GM19395 (cell line): ENCODE results near the gene KDM4B.

ENCODE experiments used
- ATAC-seq: cut with Tn5 transposase; IDR thresholded peaks from one replicate; pipeline ENCODE4 v1.9.1; 2021; ENCODE audit warnings: mild to moderate bottlenecking, moderate library complexity; ENCODE audit not compliant: unreplicated experiment

The KDM4B gene

DNA sequence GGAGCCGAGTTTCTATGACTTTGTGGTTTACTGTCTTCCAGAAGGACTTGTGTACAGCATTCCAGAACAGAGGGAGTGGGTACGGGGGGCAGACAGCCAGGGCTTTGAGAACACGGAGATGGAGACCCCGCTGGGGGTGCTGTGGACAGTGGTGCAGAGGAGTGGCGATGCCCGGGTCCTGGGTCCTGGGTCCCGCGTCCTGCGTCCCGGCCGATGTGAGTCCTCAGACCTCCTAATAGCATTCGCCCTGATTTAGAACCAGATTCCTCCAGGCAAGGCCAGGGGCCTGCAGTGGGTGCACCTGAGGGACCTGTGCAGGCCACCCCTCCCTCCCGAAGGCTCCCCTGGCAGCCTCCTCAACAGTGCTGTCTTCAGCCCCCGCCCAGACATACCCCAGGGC lies 97.9 kb downstream of the KDM4B start:
- no peak for ATAC-seq

DNA sequence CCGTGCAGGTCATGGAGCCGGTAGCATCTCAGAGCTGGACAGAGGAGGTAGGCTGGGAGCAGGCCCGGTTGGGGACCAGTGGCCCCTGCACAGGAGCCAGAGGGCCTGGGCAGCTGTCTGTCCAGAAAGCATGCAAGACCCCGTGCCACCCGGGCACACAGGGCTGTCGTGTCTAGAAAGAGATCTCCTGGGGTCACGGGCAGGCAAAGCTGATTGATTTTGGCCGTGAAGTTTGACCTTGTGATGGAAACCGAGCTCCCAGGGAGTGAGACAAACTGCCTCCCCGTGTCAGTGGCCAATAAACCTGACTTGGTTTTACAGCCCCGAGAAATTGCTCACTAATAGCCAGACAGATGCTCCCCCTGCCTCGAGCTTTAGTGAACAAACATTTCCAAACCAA lies 98.8 kb downstream of the KDM4B start:
- ATAC-seq, result no peak

DNA sequence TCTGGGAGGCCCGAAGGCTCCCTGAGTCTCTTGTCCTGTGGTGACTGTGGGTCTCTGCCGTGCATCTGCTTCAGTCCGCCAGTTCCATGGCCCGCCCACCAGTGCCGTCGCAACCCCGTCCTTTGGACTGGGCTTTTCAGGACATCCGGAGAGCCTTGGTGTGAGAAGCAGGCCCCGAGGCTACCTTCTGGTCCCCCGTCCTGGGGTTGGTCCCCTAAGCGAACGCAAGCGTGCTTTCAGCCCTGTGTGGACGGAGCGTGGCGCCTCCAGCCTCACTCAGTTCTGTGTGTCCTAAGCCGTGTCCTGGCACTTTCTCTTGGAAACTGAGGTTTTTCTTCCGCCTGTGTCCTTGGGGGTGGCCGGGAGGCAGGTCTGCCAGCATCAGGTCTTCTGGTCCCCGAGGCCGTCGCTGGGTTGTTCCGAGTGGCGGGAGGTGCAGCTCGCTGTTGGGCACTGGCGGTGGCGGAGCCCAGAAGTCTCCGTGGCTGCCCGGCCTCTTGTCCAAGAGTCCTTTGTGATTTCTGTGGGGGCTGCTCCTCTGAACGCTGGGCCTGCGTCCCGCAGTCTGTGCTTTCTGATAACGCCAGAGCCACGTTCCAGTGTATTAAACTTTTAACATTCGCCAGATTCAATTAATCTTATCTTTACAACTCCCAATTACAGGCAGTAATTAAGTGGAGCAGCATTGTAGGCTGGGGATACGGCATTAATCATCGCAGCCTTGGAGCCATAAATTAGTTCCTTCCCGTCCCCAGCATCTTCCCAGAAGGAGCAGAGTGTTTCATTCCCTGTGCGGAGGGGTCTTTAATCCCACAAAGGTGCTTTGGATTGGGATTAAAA lies 99.5 kb downstream of the KDM4B start:
- ATAC-seq, result no peak

GRCh38 chr19:5070331-5070730 lies 101.4 kb downstream of the KDM4B start:
- ATAC-seq, result no peak

GRCh38 chr19:5070930-5071329 lies 102.0 kb downstream of the KDM4B start:
- ATAC-seq, result no peak

DNA sequence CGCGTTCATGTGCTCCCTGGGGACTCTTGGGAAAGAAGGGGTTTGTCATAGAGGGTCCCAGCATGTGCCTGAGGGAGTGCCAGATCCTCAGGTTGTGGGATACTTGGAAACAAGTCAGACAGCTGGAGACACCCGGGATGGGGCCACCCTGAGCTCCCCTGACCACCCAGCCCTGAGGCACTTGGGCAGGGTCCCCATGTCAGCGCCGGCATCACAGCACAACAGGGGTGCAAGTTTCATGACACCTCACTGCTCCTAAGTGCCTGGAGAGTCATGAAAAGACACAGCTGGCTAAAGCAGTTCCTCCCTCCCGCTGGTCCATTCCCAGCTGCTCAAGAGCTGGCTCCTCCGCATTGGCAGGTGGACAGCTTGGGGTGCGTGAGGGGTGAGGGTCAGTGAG lies 102.7 kb downstream of the KDM4B start:
- ATAC-seq, result no peak

GRCh38 chr19:5072115-5072514 lies 103.2 kb downstream of the KDM4B start:
- no peak for ATAC-seq

GRCh38 chr19:5073153-5073844 lies 104.4 kb downstream of the KDM4B start:
- ATAC-seq, result no peak

DNA sequence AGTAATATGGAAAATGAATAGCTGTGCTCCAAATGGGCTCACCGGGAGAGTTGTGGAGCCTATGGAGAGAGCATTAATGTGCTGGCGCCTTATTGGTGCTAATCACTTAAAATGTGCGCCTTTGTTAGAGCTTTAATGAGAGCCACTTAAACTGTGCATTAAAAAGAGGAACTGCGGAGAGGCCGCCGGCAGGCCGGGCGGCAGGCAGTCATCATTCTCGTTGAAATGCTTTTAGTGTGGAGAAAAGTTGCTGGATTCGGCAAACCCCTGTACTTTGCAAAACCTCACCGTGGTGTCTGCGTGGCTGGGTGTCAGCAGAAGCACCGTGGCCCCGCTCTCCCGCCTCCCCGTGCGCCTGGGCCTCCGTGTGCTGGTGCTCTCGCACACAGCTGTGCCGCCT lies 105.5 kb downstream of the KDM4B start:
- ATAC-seq, result no peak

- ATAC-seq, result no peak
Measured at GRCh38 chr19:5074830-5075394, 106.0 kb downstream of the KDM4B start.

DNA sequence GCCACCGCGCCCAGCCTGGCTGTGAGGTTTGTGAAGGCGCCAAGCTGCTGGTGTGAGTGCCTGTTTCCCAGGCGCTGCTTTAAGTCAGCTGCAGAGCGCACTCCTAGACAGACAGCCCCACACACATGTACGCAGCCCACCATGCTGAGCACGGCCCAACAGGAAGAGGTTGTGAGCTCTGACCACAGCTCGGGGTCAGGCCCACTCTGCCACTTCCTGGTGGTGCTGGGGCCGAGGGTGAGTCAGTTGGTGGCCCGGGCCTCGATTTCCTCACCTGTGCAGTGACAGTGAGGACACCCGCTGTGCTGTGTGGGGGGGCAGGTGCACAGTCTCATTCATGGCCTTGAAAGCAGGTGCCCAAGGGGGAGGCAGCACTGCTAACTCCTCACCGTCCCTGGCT lies 106.7 kb downstream of the KDM4B start:
- ATAC-seq, result no peak

GRCh38 chr19:5076440-5077208 lies 107.7 kb downstream of the KDM4B start:
- ATAC-seq, result no peak

DNA sequence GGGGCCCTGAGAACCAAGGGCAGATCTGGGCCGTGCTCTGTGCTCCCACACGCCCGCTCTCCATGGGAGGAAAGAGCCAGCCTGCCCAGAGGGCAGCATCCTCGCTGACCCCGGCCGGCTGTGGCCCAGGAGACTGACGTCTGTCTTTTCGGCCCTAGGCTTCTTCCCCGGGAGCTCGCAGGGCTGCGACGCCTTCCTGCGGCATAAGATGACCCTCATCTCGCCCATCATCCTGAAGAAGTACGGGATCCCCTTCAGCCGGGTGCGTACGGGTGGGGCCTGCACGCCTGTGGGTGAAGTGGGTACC lies 108.2 kb downstream of the KDM4B start:
- ATAC-seq, result no peak

DNA sequence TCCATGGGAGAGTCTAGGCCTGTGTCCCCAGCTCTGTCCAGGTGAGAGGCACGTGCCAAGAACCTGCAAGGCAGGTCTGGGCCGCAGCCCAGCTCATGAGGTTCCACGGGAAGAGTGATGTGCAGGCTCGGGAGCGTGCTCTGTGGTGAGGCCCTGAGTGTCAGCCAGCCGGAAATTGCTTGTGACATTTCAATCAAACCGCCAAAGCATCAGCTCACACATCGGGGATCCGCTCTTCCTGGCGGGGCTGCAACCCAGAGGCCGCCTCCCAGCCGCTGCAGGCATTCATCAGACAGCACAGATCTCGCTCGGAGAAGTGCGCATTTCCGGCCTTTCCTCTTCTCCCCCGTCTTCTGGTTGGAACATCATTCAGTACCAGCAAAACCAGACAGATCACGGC lies 109.3 kb downstream of the KDM4B start:
- no peak for ATAC-seq

- ATAC-seq, result no peak
Measured at GRCh38 chr19:5078666-5079065, 109.8 kb downstream of the KDM4B start.

- no peak for ATAC-seq
Measured at GRCh38 chr19:5079071-5079774, 110.3 kb downstream of the KDM4B start.

DNA sequence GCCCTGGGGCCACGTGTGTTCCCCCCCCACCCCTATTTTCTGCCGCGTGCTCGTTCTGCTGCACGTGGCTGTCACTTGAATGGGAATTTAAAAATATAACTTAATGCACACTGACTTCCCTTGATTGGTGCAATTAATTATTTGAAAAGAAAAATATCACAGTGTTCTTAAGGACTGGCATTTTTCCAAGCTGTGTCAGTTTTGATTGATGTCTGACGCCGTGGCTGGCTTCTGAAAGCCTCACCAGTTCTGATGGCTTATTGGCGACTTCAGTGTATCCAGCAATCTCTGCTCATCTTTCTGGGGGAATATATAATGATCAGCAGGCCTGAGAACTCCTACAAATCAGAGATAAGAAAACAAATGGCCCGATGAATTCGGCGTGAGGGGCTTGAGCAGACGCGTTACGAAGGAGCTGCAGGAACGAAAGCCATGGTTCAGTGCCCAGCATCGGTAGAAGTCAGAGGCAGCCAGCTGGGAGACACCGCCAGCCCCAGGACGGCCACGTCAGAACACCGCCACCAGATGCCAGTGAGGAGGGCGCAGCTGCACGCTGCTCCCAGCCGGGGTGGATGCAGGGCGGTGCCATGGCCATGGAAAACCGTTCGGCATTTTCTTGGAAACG lies 111.2 kb downstream of the KDM4B start:
- no peak for ATAC-seq

DNA sequence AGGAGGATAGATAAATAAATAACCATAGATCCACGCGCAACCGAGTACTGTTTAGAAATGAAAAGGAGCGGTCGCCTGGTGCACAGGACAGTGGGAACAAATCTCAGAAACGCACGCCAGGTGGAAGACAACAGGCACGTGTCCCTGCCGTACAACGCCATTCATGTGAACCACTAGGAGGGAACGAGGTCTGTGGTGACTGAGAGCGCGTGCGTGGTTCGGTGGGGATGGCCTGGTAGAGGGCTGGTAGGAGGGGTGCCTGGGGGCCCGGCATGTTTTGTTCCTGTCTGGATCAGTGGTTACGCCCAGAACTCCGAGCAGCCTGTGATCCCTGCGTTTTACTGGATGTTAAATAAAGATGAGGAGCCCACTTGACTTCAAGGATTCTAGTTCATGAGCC lies 111.9 kb downstream of the KDM4B start:
- no peak for ATAC-seq

DNA sequence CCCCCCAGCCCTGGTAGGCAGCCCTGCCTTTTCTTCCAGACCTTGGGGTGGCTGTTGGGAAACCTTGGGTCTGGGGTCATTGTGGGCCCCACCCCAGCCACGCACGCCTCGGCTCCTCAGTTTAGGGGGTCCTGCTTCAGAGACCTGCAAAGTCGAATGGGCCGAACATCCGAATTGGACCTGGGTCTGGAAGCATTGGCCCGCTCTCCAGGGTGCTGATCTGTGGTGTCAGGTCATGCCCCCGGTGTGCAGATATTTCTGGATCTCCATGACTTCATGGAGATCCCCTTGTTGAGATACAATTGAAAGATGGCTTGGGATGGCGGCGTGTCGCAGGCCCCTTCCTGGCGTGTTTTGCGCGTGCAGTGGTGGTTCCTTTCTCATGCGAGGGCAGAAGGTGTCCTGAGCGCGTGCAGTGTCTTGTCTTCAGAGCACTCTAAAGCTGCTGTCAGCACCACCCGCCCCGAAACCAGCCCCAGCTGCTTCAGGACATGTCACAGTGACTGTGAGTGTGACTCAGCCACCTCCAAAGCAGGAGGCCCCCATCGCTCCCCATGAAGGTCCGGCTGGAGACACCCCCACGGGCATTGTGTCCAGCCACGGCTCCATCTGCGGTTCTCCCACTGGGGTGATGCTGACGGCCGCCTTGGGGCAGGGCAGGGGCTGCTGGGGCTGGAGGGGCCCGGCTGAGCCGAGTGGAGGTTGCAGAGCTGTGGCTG lies 112.7 kb downstream of the KDM4B start:
- no peak for ATAC-seq

DNA sequence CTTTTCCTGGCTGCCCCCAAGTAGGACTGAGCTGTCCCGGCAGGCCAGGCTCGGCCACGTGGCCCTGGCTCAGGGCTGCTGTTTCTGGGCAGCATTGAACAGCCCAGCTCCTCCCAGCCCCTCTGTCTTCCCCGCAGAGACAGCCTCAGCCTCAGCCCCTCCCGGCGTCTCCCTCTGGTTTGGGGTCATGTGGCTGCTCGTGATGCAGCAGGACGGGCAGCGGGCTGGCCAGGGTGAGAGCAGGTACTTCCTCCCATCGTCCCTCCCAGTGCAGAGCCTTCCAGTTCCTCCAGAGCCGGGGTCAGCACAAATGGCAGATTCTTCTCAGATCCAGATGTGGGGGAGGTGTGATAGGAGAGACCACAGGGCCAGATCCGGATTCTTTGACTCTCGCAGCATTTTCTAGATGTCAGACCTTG lies 114.6 kb downstream of the KDM4B start:
- no peak for ATAC-seq
